SK-N-SH (cell line): ENCODE results near the gene OVAAL. TPM values are rescaled to one million over a fixed set of nuclear protein-coding genes. Genes with fewer than 3 reads are reported as not detected.

Experiments
- CTCF ChIA-PET: fragments of 300-600, 350-600 bp; formaldehyde crosslinking; extraction: SDS; loops from one replicate; lab custom pipeline; 2021; lab: Yijun Ruan, JAX
- POLR2A ChIA-PET: fragments of 350-600 bp; sonication (Branson Sonifier 250); formaldehyde crosslinking; extraction: SDS; loops from one replicate; lab custom pipeline; 2020; ENCODE audit warnings: antibody characterized with exemption, inconsistent platforms; lab: Yijun Ruan, JAX
- DNase-seq: peaks from one replicate; pipeline ENCODE4 v3.0.0; 2012
- H2AFZ ChIP-seq: fragments of 200-600 bp; sonication (generic); 2 replicates; pipeline ENCODE4 v1.8.1; 2016; ENCODE audit warnings: antibody characterized with exemption, mild to moderate bottlenecking, low read depth
- H3F3A ChIP-seq: fragments of 200-600 bp; sonication (generic); replicated peaks from 2 replicates; pipeline ENCODE3; 2016; ENCODE audit warnings: antibody characterized with exemption, mild to moderate bottlenecking; ENCODE audit not compliant: insufficient read depth
- H3K27ac ChIP-seq, 2 experiments: fragments of 200-500 bp in 1 of 2; fragments of 200-600 bp in 1 of 2; sonication (Bioruptor generic) in 1 of 2; sonication (generic), shearing (Covaris generic) in 1 of 2; 2 replicates each; pipeline versions ENCODE4 v1.5.1 to v1.6.1; 2014 to 2016; ENCODE audit warnings: low read depth in 2 of 2, inconsistent platforms in 1 of 2, low read length in 1 of 2, mild to moderate bottlenecking in 1 of 2, mixed read lengths in 1 of 2
- H3K27me3 ChIP-seq: fragments of 200-600 bp; sonication (generic), shearing (Covaris generic); 2 replicates; pipeline ENCODE4 v1.6.1; 2016; ENCODE audit warnings: mixed run types; ENCODE audit not compliant: insufficient read depth
- H3K36me3 ChIP-seq, 2 experiments: fragments of 200-500 bp in 1 of 2; fragments of 200-600 bp in 1 of 2; sonication (Bioruptor generic) in 1 of 2; sonication (generic) in 1 of 2; replicated peaks in 1 of 2; 2 replicates each; pipeline versions ENCODE3 to v1.5.1; 2014 to 2016; ENCODE audit warnings: low read length in 1 of 2, mild to moderate bottlenecking in 1 of 2; ENCODE audit not compliant: insufficient read depth in 2 of 2, control insufficient read depth in 1 of 2
- H3K4me1 ChIP-seq, 2 experiments: fragments of 200-500 bp in 1 of 2; fragments of 200-600 bp in 1 of 2; sonication (Bioruptor generic) in 1 of 2; sonication (generic), shearing (Covaris generic) in 1 of 2; 2 replicates each; pipeline versions ENCODE4 v1.5.1 to v1.6.1; 2014 to 2016; ENCODE audit warnings: low read depth in 1 of 2, low read length in 1 of 2, mixed run types in 1 of 2; ENCODE audit not compliant: insufficient read depth in 2 of 2, control insufficient read depth in 1 of 2
- H3K4me2 ChIP-seq: fragments of 200-600 bp; sonication (generic), shearing (Covaris generic); 2 replicates; pipeline ENCODE4 v1.6.1; 2017; ENCODE audit warnings: mixed run types
- H3K4me3 ChIP-seq, 2 experiments: fragments of 200-500 bp in 1 of 2; fragments of 200-600 bp in 1 of 2; sonication (Bioruptor generic) in 1 of 2; sonication (generic), shearing (Covaris generic) in 1 of 2; 2 replicates each; pipeline versions ENCODE4 v1.5.1 to v1.8.1; 2014 to 2016; ENCODE audit warnings: low read depth in 2 of 2, inconsistent platforms in 1 of 2, low read length in 1 of 2, mild to moderate bottlenecking in 1 of 2, mixed read lengths in 1 of 2, moderate library complexity in 1 of 2
- H3K79me2 ChIP-seq: fragments of 200-600 bp; sonication (generic); 2 replicates; pipeline ENCODE4 v1.8.1; 2017; ENCODE audit warnings: mild to moderate bottlenecking; ENCODE audit not compliant: insufficient read depth
- H3K9ac ChIP-seq: fragments of 200-600 bp; sonication (generic); 2 replicates; pipeline ENCODE4 v1.6.1; 2017; ENCODE audit warnings: mixed run types
- H3K9me2 ChIP-seq: fragments of 200-600 bp; sonication (generic); 2 replicates; pipeline ENCODE4 v1.6.1; 2017; ENCODE audit warnings: mixed run types
- H3K9me3 ChIP-seq: fragments of 200-600 bp; sonication (generic); 2 replicates; pipeline ENCODE4 v1.6.1; 2017; ENCODE audit warnings: mixed run types, mild to moderate bottlenecking, moderate library complexity
- H4K20me1 ChIP-seq: fragments of 200-600 bp; sonication (generic); 2 replicates; pipeline ENCODE4 v1.6.1; 2017; ENCODE audit warnings: mild to moderate bottlenecking, mixed run types; ENCODE audit not compliant: insufficient read depth
- CHD2 ChIP-seq: fragments of 150-350 bp; IDR thresholded peaks from 2 replicates; pipeline ENCODE4 v1.6.1; 2018; ENCODE audit warnings: low read length; ENCODE audit not compliant: partially characterized antibody
- ELF1 ChIP-seq: IDR thresholded peaks from 2 replicates; pipeline ENCODE4 v1.4.0; 2012
- EP300 ChIP-seq, 2 experiments: IDR thresholded peaks; 2 replicates each; pipeline versions ENCODE4 v1.4.0 to v1.6.1; 2012; ENCODE audit warnings: borderline replicate concordance in 1 of 2, low read depth in 1 of 2, low read length in 1 of 2
- EZH2phosphoT487 ChIP-seq: fragments of 200-600 bp; sonication (generic); IDR thresholded peaks from 2 replicates; pipeline ENCODE4 v1.6.1; 2017; ENCODE audit warnings: low read depth, mixed run types, mild to moderate bottlenecking, antibody characterized with exemption, moderate library complexity, borderline replicate concordance
- FOXM1 ChIP-seq: IDR thresholded peaks from 2 replicates; pipeline ENCODE4 v1.4.0; 2012; ENCODE audit warnings: low read depth, mild to moderate bottlenecking
- GABPA ChIP-seq: IDR thresholded peaks from 2 replicates; pipeline ENCODE4 v1.4.0; 2012; ENCODE audit warnings: low read depth, mild to moderate bottlenecking
- GATA2 ChIP-seq: sonication (generic); formaldehyde crosslinking; IDR thresholded peaks from 2 replicates; pipeline ENCODE4 v1.5.0; 2020; ENCODE audit warnings: mild to moderate bottlenecking, missing genetic modification reagents
- JUND ChIP-seq: IDR thresholded peaks from 2 replicates; pipeline ENCODE4 v1.4.0; 2012
- MEF2A ChIP-seq: IDR thresholded peaks from 2 replicates; pipeline ENCODE4 v1.4.0; 2012; ENCODE audit warnings: low read depth, borderline replicate concordance
- MXI1 ChIP-seq: IDR thresholded peaks from 2 replicates; pipeline ENCODE4 v1.6.1; 2012; ENCODE audit warnings: mild to moderate bottlenecking, low read depth, low read length, improper control_type of control experiment
- NFIC ChIP-seq: IDR thresholded peaks from 2 replicates; pipeline ENCODE4 v1.4.0; 2012; ENCODE audit warnings: borderline replicate concordance
- NRF1 ChIP-seq: IDR thresholded peaks from 2 replicates; pipeline ENCODE4 v1.6.1; 2012; ENCODE audit warnings: low read depth, mild to moderate bottlenecking, low read length
- POLR2AphosphoS5 ChIP-seq: IDR thresholded peaks from 2 replicates; pipeline ENCODE4 v1.6.1; 2012; ENCODE audit warnings: low read depth, low read length
- RCOR1 ChIP-seq: fragments of 150-350 bp; IDR thresholded peaks from 2 replicates; pipeline ENCODE4 v1.6.1; 2017; ENCODE audit warnings: antibody characterized with exemption, low read length
- REST ChIP-seq: IDR thresholded peaks from 2 replicates; pipeline ENCODE4 v1.6.1; 2012; ENCODE audit warnings: mild to moderate bottlenecking, low read depth, low read length, moderate library complexity
- RFX5 ChIP-seq: IDR thresholded peaks from 2 replicates; pipeline ENCODE4 v1.6.1; 2012; ENCODE audit warnings: mild to moderate bottlenecking, improper control_type of control experiment, low read length
- RXRA ChIP-seq: IDR thresholded peaks from 2 replicates; pipeline ENCODE4 v1.4.0; 2012; ENCODE audit warnings: low read depth, mild to moderate bottlenecking, borderline replicate concordance
- SIN3A ChIP-seq: IDR thresholded peaks from 2 replicates; pipeline ENCODE4 v1.6.1; 2012; ENCODE audit warnings: low read depth, mild to moderate bottlenecking, low read length, moderate library complexity, borderline replicate concordance
- SMC3 ChIP-seq: IDR thresholded peaks from 2 replicates; pipeline ENCODE4 v1.6.1; 2012; ENCODE audit warnings: low read depth, low read length, improper control_type of control experiment
- TCF12 ChIP-seq: IDR thresholded peaks from 2 replicates; pipeline ENCODE4 v1.4.0; 2012
- YY1 ChIP-seq: IDR thresholded peaks from 2 replicates; pipeline ENCODE4 v1.4.0; 2012; ENCODE audit warnings: low read depth, mild to moderate bottlenecking
- WGBS: methylation state at CpG from one replicate; pipeline ENCODE4 v1.1.6; 2017; ENCODE audit warnings: low lambda C conversion rate; 5-methylcytosine and 5-hydroxymethylcytosine counted together
- polyA plus RNA-seq, 3 experiments: library from polyadenylated mRNA; depleted of rRNA; stranded (reverse); fragments of >200 nt; gene quantifications; 2 replicates each; pipeline ENCODE4 v1.2.3, GENCODE V29; 2012
- TF ChIP-seq, protein P1 (sequence below): fragments of 150-350 bp; IDR thresholded peaks from 2 replicates; pipeline ENCODE4 v1.6.1; 2017; ENCODE audit warnings: antibody characterized with exemption, low read length, low read depth, borderline replicate concordance
- TF ChIP-seq, protein P2 (sequence below): IDR thresholded peaks from 2 replicates; pipeline ENCODE4 v1.4.0; 2012; ENCODE audit warnings: low read depth, borderline replicate concordance
- TF ChIP-seq, protein P3 (sequence below): IDR thresholded peaks from 2 replicates; pipeline ENCODE4 v1.4.0; 2012; ENCODE audit warnings: low read depth
- TF ChIP-seq, protein P4 (sequence below): IDR thresholded peaks from 2 replicates; pipeline ENCODE4; 2012
- TF ChIP-seq, protein P5 (sequence below): IDR thresholded peaks from 2 replicates; pipeline ENCODE4 v1.4.0; 2012; ENCODE audit warnings: low read depth, borderline replicate concordance

OVAAL gene
- polyA plus RNA-seq, 1 of the 3 experiments (the other 2 are of a cell fraction) = not detected

- Histone ChIP-seq H3K4me3 (no peak overlapping the region), H3K4me2 (no peak overlapping the region), H2AFZ (no peak overlapping the region), H3K36me3 (no peaks in the 10 kb centered on the region), H4K20me1 (no peaks in the 10 kb centered on the region), H3K9me3 (no peaks in the 10 kb centered on the region), H3K79me2 (no peaks in the 10 kb centered on the region), H3K9me2 (no peaks in the 10 kb centered on the region), H3K9ac (no peak overlapping the region), H3K27me3 (no peaks in the 10 kb centered on the region), H3F3A (no peaks in the 10 kb centered on the region), H3K27ac (peak overlapping the region in 1 of 2 experiments; percentile 66; a peak in 1 of 4 replicates), H3K4me1 (peaks cover 0 to 38% of the 10 kb centered on the region in 2 experiments; a peak in 2 of 4 replicates)
- ChIA-PET POLR2A (no interaction called here), CTCF (interaction anchor here (0.6 to 1.5 kb wide), 9 partner anchors 11 to 265 kb away, joined by 3 to 8 read pairs (median 3); partner anchors contain the start of gene XPR1)
- peak; percentile 30 for DNase-seq
- WGBS = 24% methylated on average over 6 of the region's 6 CpGs
- TF ChIP-seq NRF1 (no peak), EP300 (IDR thresholded peaks at IDR 0.05; ENCODE audit: borderline replicate concordance in 1 of 2, low read depth in 1 of 2, low read length in 1 of 2) (peak in 1 of 2 experiments; percentile 64; a peak in 2 of 4 replicates), FOXM1 (no peak), TCF12 (no peak), POLR2AphosphoS5 (no peak), MXI1 (no peak), RFX5 (no peak), EZH2phosphoT487 (no peak), RXRA (no peak), RCOR1 (no peak), ELF1 (no peak), CHD2 (peak; percentile 17), SIN3A (no peak), SMC3 (no peak), MEF2A (no peak), JUND (no peak), REST (no peak), GABPA (no peak), NFIC (no peak), GATA2 (CRISPR knock-in tag) (peak; percentile 55), YY1 (no peak)
- TF ChIP-seq, protein P1, sequence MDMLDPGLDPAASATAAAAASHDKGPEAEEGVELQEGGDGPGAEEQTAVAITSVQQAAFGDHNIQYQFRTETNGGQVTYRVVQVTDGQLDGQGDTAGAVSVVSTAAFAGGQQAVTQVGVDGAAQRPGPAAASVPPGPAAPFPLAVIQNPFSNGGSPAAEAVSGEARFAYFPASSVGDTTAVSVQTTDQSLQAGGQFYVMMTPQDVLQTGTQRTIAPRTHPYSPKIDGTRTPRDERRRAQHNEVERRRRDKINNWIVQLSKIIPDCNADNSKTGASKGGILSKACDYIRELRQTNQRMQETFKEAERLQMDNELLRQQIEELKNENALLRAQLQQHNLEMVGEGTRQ = no peak
- TF ChIP-seq, protein P2, sequence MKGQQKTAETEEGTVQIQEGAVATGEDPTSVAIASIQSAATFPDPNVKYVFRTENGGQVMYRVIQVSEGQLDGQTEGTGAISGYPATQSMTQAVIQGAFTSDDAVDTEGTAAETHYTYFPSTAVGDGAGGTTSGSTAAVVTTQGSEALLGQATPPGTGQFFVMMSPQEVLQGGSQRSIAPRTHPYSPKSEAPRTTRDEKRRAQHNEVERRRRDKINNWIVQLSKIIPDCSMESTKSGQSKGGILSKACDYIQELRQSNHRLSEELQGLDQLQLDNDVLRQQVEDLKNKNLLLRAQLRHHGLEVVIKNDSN = no peak
- TF ChIP-seq, protein P3, sequence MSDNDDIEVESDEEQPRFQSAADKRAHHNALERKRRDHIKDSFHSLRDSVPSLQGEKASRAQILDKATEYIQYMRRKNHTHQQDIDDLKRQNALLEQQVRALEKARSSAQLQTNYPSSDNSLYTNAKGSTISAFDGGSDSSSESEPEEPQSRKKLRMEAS = no peak
- TF ChIP-seq, protein P4, sequence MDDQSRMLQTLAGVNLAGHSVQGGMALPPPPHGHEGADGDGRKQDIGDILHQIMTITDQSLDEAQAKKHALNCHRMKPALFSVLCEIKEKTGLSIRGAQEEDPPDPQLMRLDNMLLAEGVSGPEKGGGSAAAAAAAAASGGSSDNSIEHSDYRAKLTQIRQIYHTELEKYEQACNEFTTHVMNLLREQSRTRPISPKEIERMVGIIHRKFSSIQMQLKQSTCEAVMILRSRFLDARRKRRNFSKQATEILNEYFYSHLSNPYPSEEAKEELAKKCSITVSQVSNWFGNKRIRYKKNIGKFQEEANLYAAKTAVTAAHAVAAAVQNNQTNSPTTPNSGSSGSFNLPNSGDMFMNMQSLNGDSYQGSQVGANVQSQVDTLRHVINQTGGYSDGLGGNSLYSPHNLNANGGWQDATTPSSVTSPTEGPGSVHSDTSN = no peak
- TF ChIP-seq, protein P5, sequence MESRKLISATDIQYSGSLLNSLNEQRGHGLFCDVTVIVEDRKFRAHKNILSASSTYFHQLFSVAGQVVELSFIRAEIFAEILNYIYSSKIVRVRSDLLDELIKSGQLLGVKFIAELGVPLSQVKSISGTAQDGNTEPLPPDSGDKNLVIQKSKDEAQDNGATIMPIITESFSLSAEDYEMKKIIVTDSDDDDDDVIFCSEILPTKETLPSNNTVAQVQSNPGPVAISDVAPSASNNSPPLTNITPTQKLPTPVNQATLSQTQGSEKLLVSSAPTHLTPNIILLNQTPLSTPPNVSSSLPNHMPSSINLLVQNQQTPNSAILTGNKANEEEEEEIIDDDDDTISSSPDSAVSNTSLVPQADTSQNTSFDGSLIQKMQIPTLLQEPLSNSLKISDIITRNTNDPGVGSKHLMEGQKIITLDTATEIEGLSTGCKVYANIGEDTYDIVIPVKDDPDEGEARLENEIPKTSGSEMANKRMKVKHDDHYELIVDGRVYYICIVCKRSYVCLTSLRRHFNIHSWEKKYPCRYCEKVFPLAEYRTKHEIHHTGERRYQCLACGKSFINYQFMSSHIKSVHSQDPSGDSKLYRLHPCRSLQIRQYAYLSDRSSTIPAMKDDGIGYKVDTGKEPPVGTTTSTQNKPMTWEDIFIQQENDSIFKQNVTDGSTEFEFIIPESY = no peak
These were observed 39.7 kb downstream of the OVAAL start for GRCh38 chr1:180598333-180598974.
